GM12878 (cell line): ENCODE results near the gene SHROOM3. TPM values are rescaled to one million over a fixed set of nuclear protein-coding genes. Genes with fewer than 3 reads are reported as not detected.

Source experiments
- ATAC-seq: fragments of 200-7000 bp; cut with Tn5 transposase; 3 replicates; pipeline ENCODE4 v1.9.1; 2020; ENCODE audit warnings: mild to moderate bottlenecking, moderate library complexity
- BruUV-seq: library from RNA; stranded (reverse); fragments of 400-500 nt; replicated peaks from 2 replicates; lab custom pipeline; 2021; lab: Mats Ljungman, UMichigan
- CTCF ChIA-PET: fragments of 300-600 bp; sonication (Branson Sonifier 250); formaldehyde crosslinking; extraction: SDS; loops from one replicate; lab custom pipeline; 2021; ENCODE audit warnings: inconsistent platforms; lab: Yijun Ruan, JAX
- POLR2A ChIA-PET: fragments of 350-600 bp; formaldehyde crosslinking; extraction: SDS; loops from one replicate; lab custom pipeline; 2021; ENCODE audit warnings: inconsistent platforms; lab: Charles Lee
- RAD21 ChIA-PET: fragments of 300-600 bp; sonication (Branson Sonifier 250); formaldehyde crosslinking; loops from one replicate; lab custom pipeline; 2023; ENCODE audit warnings: antibody characterized with exemption; ENCODE audit not compliant: unreplicated experiment; lab: Charles Lee
- SMC1A ChIA-PET: fragments of 300-600 bp; sonication (Branson Sonifier 250); formaldehyde crosslinking; loops from one replicate; lab custom pipeline; 2023; ENCODE audit not compliant: unreplicated experiment, uncharacterized antibody; lab: Charles Lee
- DNase-seq: peaks from one replicate; pipeline ENCODE4 v3.0.0-alpha.2; 2011; ENCODE audit warnings: low read depth, low spot score
- FAIRE-seq: peaks from 3 replicates; lab custom pipeline; 2011; peaks lifted over from hg19 to GRCh38; lab: Jason Lieb, UNC
- H2AFZ ChIP-seq: 2 replicates; pipeline ENCODE4 v1.6.0; 2011; ENCODE audit warnings: low read depth, low read length, control low read depth; ENCODE audit not compliant: control insufficient read depth
- H3K27ac ChIP-seq: 2 replicates; pipeline ENCODE4 v1.5.1; 2011; ENCODE audit warnings: control low read depth; ENCODE audit not compliant: control insufficient read depth, insufficient read depth
- H3K27me3 ChIP-seq, 2 experiments: replicated peaks in 1 of 2; 2 replicates each; pipeline versions ENCODE4 v1.6.0 to v1.6.1; 2011; ENCODE audit warnings: low read length in 1 of 2; ENCODE audit not compliant: control insufficient read depth in 2 of 2, insufficient read depth in 2 of 2
- H3K36me3 ChIP-seq, 2 experiments: 2 replicates each; pipeline ENCODE4 v1.5.1; 2011; ENCODE audit warnings: low read length in 1 of 2; ENCODE audit not compliant: control insufficient read depth in 2 of 2, insufficient read depth in 2 of 2
- H3K4me1 ChIP-seq: 2 replicates; pipeline ENCODE4 v1.6.1; 2011; ENCODE audit warnings: mild to moderate bottlenecking, low read length, moderate library complexity, mixed read lengths; ENCODE audit not compliant: control insufficient read depth, insufficient read depth
- H3K4me2 ChIP-seq: 2 replicates; pipeline ENCODE4 v1.6.0; 2011; ENCODE audit warnings: control low read depth; ENCODE audit not compliant: control insufficient read depth, insufficient read depth
- H3K4me3 ChIP-seq: fragments of 200-600 bp; sonication (generic); 2 replicates; pipeline ENCODE4 v1.5.1; 2016
- H3K79me2 ChIP-seq: 2 replicates; pipeline ENCODE4 v1.6.0; 2011; ENCODE audit warnings: low read length; ENCODE audit not compliant: control insufficient read depth, insufficient read depth
- H3K9ac ChIP-seq: 2 replicates; pipeline ENCODE4 v1.8.0; 2011; ENCODE audit warnings: low read length, control low read depth, mixed read lengths; ENCODE audit not compliant: control insufficient read depth, insufficient read depth
- H3K9me3 ChIP-seq: replicated peaks from 3 replicates; pipeline ENCODE4 v1.5.1; 2011; ENCODE audit warnings: mild to moderate bottlenecking, low read length; ENCODE audit not compliant: control insufficient read depth, insufficient read depth
- H4K20me1 ChIP-seq: 2 replicates; pipeline ENCODE4 v1.6.0; 2011; ENCODE audit not compliant: control insufficient read depth, insufficient read depth
- ATF7 ChIP-seq: fragments of 450-650 bp; IDR thresholded peaks from 2 replicates; pipeline ENCODE4 v1.6.1; 2016; ENCODE audit warnings: low read depth, mild to moderate bottlenecking
- FOXK2 ChIP-seq: fragments of 450-650 bp; IDR thresholded peaks from 2 replicates; pipeline ENCODE4 v1.6.1; 2017; ENCODE audit warnings: mild to moderate bottlenecking, moderate library complexity
- GATAD2B ChIP-seq: fragments of 450-650 bp; conservative IDR thresholded peaks from 2 replicates; pipeline ENCODE4 v1.6.1; 2017; ENCODE audit warnings: low read depth, mild to moderate bottlenecking, moderate library complexity
- JUNB ChIP-seq: IDR thresholded peaks from 2 replicates; pipeline ENCODE4 v1.6.1; 2016; ENCODE audit warnings: antibody characterized with exemption, mild to moderate bottlenecking
- MEF2B ChIP-seq: fragments of 450-650 bp; IDR thresholded peaks from 2 replicates; pipeline ENCODE4 v1.6.1; 2018; ENCODE audit warnings: mild to moderate bottlenecking, moderate library complexity; ENCODE audit not compliant: partially characterized antibody, poor library complexity, severe bottlenecking
- RAD21 ChIP-seq: IDR thresholded peaks from 2 replicates; pipeline ENCODE4 v1.6.1; 2011; ENCODE audit warnings: mild to moderate bottlenecking, low read depth, low read length, moderate library complexity; ENCODE audit not compliant: insufficient read depth
- TAF1 ChIP-seq: IDR thresholded peaks from 2 replicates; pipeline ENCODE4 v1.6.1; 2011; ENCODE audit warnings: mild to moderate bottlenecking, low read depth, low read length, borderline replicate concordance
- WGBS: methylation state at CpG from one replicate; pipeline ENCODE4 v1.1.6; 2016; ENCODE audit warnings: low lambda C conversion rate; ENCODE audit not compliant: insufficient replicate concordance, insufficient coverage; ENCODE audit errors: missing lambda C conversion rate; 5-methylcytosine and 5-hydroxymethylcytosine counted together
- in situ Hi-C: fragments of 300-500 bp; cut with MboI; formaldehyde crosslinking; loops from 9 replicates; pipeline ENCODE4 v1.14.3; 2018; ENCODE audit warnings: mixed read lengths
- intact Hi-C: fragments of 100-400 bp; cut with micrococcal nuclease; formaldehyde crosslinking; loops from one replicate; pipeline ENCODE4 v1.14.2; 2022; ENCODE audit not compliant: unreplicated experiment
- polyA plus RNA-seq, 11 experiments: library from polyadenylated mRNA; depleted of rRNA in 4 of 11; unstranded in 6 of 11; stranded (reverse) in 5 of 11; fragments of >200 nt; fragmentation: Nextera tagmentation in 4 of 11; fragmentation: Illumina TruSeq in 1 of 11; extraction: Ambion mirVana in 4 of 11; extraction: Trizol in 1 of 11; gene quantifications; 1 replicate in 1 of 11; 2 replicates in 10 of 11; pipeline versions ENCODE4 v1.2.1 to v1.2.3, GENCODE V29; 2011 to 2016; ENCODE audit warnings: inconsistent platforms in 2 of 11, missing spikeins in 2 of 11, low read depth in 1 of 11
- total RNA-seq, 4 experiments: library from RNA; depleted of rRNA in 3 of 4; stranded (reverse); fragments of >200 nt in 3 of 4; fragmentation: Illumina TruSeq in 1 of 4; extraction: Trizol in 1 of 4; gene quantifications; 2 replicates each; pipeline versions ENCODE4 v1.2.1 to v1.2.3, GENCODE V29; 2013 to 2021

Gene SHROOM3
- total and polyA plus RNA-seq, 10 of the 15 experiments (the other 5 are each of a cell fraction or from before 2014, with no cell fraction given): under 0.01 to 0.29 (median 0.08) TPM; not detected in 1

DNA sequence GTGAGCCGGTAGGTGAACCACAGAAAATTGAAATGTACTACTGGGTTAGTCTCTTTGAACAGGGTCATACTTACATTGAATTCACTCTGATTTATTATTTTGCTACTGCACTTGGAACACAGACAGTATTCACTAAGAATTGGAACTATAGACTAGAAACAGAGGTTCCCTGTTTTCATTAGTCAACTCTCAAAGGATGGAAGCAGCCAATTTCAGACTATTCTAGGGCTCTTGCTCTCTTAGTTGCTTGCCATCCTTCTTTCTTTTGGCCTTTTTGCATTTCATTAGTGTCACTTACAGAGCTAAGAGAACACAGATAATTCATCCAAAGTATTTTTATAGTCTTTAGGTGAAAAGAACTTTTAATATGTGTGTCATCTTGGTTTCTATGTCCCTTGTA, 52.6 kb downstream of the SHROOM3 start:
- in situ Hi-C loops (no loop called here), intact Hi-C loops (no loop called here)
- no peak overlapping the region for H3K4me2 ChIP-seq
- H3K9me3 ChIP-seq: no peaks in the 10 kb centered on the region; the same call in 2 of the 3 replicates
- H3K4me1 ChIP-seq: no peaks in the 10 kb centered on the region
- no peak overlapping the region for H3K4me3 ChIP-seq
- H3K9ac ChIP-seq: no peak overlapping the region
- ChIA-PET CTCF (no interaction called here), RAD21 (no interaction called here)
- no TSS peak for BruUV-seq
- H2AFZ ChIP-seq: no peak overlapping the region
- no peak overlapping the region for H3K27ac ChIP-seq
- no peaks in the 10 kb centered on the region for H3K27me3 ChIP-seq
- TF ChIP-seq FOXK2 (no peak), ATF7 (no peak), TAF1 (no peak)
- TF ChIP-seq, all 136 proteins: peak for 0
- ChIA-PET SMC1A (interaction anchor here (0.7 to 2.0 kb wide), 3 partner anchors 11 to 17 kb away, joined by 3 to 8 read pairs (median 5); no protein-coding TSS in a partner anchor), POLR2A (no interaction called here)
- Histone ChIP-seq H3K79me2 (no peaks in the 10 kb centered on the region), H3K36me3 (no peaks in the 10 kb centered on the region), H4K20me1 (no peaks in the 10 kb centered on the region)
- no peak for FAIRE-seq
- no peak for ATAC-seq
- DNase-seq: no peak
- 55% methylated on average over 1 of the region's 1 CpG for WGBS

DNA sequence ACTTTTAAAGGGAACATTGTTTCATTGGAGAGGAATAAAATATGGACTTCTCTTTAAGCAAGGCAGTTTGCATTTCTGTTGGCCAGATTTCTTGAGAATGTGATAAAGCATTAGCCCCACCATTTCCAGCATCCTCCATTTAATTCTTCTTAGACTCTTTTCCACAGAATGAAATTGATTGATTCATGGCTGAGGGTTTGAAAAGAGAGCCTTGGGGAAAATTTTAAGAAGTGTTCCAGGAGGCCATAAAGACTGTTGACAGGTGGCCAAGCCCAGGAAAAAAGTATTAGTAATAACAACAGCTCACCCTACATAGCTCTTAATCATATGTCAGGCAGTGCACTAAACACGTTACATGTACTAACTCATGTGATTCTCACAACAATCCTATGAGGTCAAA, 53.4 kb downstream of the SHROOM3 start:
- WGBS: 82% methylated on average over 1 of the region's 1 CpG
- no peak for TF ChIP-seq JUNB
- TF ChIP-seq MEF2B: no peak
- no peak for TF ChIP-seq RAD21
- TF ChIP-seq GATAD2B: no peak
- TF ChIP-seq, all 136 proteins: peak for 0
- ChIA-PET CTCF (interaction anchor here (0.6 to 1.1 kb wide), 2 partner anchors 14 to 19 kb away, joined by 3 to 4 read pairs; no protein-coding TSS in a partner anchor), POLR2A (no interaction called here), RAD21 (interaction anchor here (0.8 kb wide), 1 partner anchor 17 kb away, joined by 3 read pairs; no protein-coding TSS in a partner anchor), SMC1A (interaction anchor here (0.7 to 2.0 kb wide), 2 partner anchors 10 to 14 kb away, joined by 3 to 8 read pairs; no protein-coding TSS in a partner anchor)
- H3K27ac ChIP-seq: no peak overlapping the region
- no peaks in the 10 kb centered on the region; the same call in 2 of the 3 replicates for H3K9me3 ChIP-seq
- BruUV-seq: no TSS peak
- H2AFZ ChIP-seq: no peak overlapping the region
- H3K4me1 ChIP-seq: no peaks in the 10 kb centered on the region
- H3K9ac ChIP-seq: no peak overlapping the region
- ATAC-seq: no peak
- H3K4me3 ChIP-seq: no peak overlapping the region
- in situ Hi-C loops (no loop called here), intact Hi-C loops (no loop called here)
- H3K27me3 ChIP-seq: no peaks in the 10 kb centered on the region
- H3K4me2 ChIP-seq: no peak overlapping the region
- FAIRE-seq: no peak
- no peaks in the 10 kb centered on the region for H4K20me1 ChIP-seq
- no peaks in the 10 kb centered on the region for H3K79me2 ChIP-seq
- no peaks in the 10 kb centered on the region for H3K36me3 ChIP-seq
- no peak for DNase-seq
